SU-DHL-6 (cell line): ENCODE results near the gene SRP68.
"Not testable (repeated sequence)": the region's sequence is repeated elsewhere in the genome, so short reads cannot be mapped to it uniquely, and the experiment has no call there.

ENCODE experiments used
- H2AFZ ChIP-seq: fragments of 200-600 bp; sonication (generic); 2 replicates; pipeline ENCODE4 v1.6.1; 2014; ENCODE audit warnings: low read depth, mild to moderate bottlenecking, moderate library complexity, mixed read lengths, antibody characterized with exemption, low read length; ENCODE audit not compliant: severe bottlenecking
- H3F3A ChIP-seq: fragments of 200-600 bp; shearing (Covaris generic); 2 replicates; pipeline ENCODE4 v1.6.0; 2016; ENCODE audit warnings: antibody characterized with exemption, mild to moderate bottlenecking; ENCODE audit not compliant: insufficient read depth
- H3K27ac ChIP-seq: fragments of 200-600 bp; sonication (generic); 2 replicates; pipeline ENCODE4 v1.5.1; 2016; ENCODE audit warnings: low read depth, mild to moderate bottlenecking, low read length, moderate library complexity, mixed read lengths
- H3K27me3 ChIP-seq: fragments of 200-600 bp; sonication (generic), shearing (Covaris generic); 2 replicates; pipeline ENCODE4 v1.6.0; 2014; ENCODE audit warnings: mild to moderate bottlenecking, low read length
- H3K36me3 ChIP-seq: fragments of 200-600 bp; sonication (generic); 2 replicates; pipeline ENCODE4 v1.6.1; 2014; ENCODE audit warnings: mild to moderate bottlenecking, low read length, mixed read lengths
- H3K4me2 ChIP-seq: fragments of 300-600, 200-600 bp; shearing (Covaris generic), sonication (generic); 2 replicates; pipeline ENCODE4 v1.6.0; 2014; ENCODE audit warnings: low read length, low read depth, mild to moderate bottlenecking; ENCODE audit not compliant: poor library complexity, severe bottlenecking
- H3K4me3 ChIP-seq: fragments of 200-600 bp; sonication (generic); 2 replicates; pipeline ENCODE4 v1.5.1; 2014; ENCODE audit warnings: antibody characterized with exemption, low read length, mild to moderate bottlenecking, mixed read lengths; ENCODE audit not compliant: insufficient read depth, poor library complexity, severe bottlenecking
- H3K79me2 ChIP-seq: fragments of 200-600 bp; sonication (generic); 2 replicates; pipeline ENCODE4 v1.6.1; 2014; ENCODE audit warnings: mild to moderate bottlenecking, low read length, moderate library complexity; ENCODE audit not compliant: insufficient read depth
- H3K9ac ChIP-seq: fragments of 200-600 bp; sonication (generic); 2 replicates; pipeline ENCODE4 v1.7.0; 2014; ENCODE audit warnings: mild to moderate bottlenecking, low read length
- H3K9me2 ChIP-seq: fragments of 200-600 bp; sonication (generic); replicated peaks from 2 replicates; pipeline ENCODE4 v1.6.1; 2014; ENCODE audit warnings: low read length; ENCODE audit not compliant: insufficient read depth
- H3K9me3 ChIP-seq: fragments of 200-600 bp; sonication (generic); 2 replicates; pipeline ENCODE4 v1.6.1; 2014; ENCODE audit warnings: low read length, mixed read lengths; ENCODE audit not compliant: insufficient read depth
- H4K20me1 ChIP-seq: fragments of 200-600 bp; sonication (generic); 2 replicates; pipeline ENCODE4 v1.6.1; 2014; ENCODE audit warnings: low read depth, mild to moderate bottlenecking, antibody characterized with exemption, low read length, moderate library complexity, mixed read lengths
- EZH2phosphoT487 ChIP-seq: fragments of 200-600 bp; sonication (generic), shearing (Covaris generic); conservative IDR thresholded peaks from 2 replicates; pipeline ENCODE4 v1.6.1; 2018; ENCODE audit warnings: mild to moderate bottlenecking, antibody characterized with exemption, low read length, moderate library complexity, mixed read lengths
- TF ChIP-seq, protein P1 (sequence below): fragments of 200-600 bp; sonication (generic); IDR thresholded peaks from one replicate; pipeline ENCODE4 v1.5.1; 2017; ENCODE audit warnings: antibody characterized with exemption, mild to moderate bottlenecking, low read length, moderate library complexity; ENCODE audit not compliant: insufficient read depth, poor library complexity, severe bottlenecking

The SRP68 gene

DNA sequence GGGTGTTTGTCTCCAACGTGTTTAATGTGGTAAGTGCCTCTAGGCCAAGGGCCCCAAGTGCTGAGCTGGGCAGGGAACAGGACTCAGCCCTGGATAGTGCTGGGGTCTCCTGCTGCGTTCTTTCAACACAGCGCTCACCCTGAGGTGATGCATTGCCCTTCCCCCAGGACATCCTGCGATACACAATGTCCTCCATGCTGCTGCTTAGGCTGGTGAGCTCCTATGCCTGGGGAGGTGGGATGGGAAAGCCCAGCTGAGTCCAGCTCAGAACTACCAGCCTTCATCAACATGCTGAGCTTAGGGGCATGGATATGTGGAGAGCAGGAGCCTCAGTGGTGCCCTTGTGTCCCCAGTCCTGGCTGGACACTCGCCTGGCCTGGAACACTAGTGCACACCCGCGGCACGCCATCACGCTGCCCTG, 7.2 kb upstream of the SRP68 start:
- Histone ChIP-seq H3K27me3 (no peaks in the 10 kb centered on the region), H3K36me3 (no peaks in the 10 kb centered on the region), H3K27ac (no peak overlapping the region), H3K4me2 (no peak overlapping the region), H4K20me1 (no peaks in the 10 kb centered on the region), H3F3A (no peaks in the 10 kb centered on the region), H3K9me2 (no peaks in the 10 kb centered on the region), H3K79me2 (no peaks in the 10 kb centered on the region), H3K4me3 (no peak overlapping the region), H3K9ac (no peak overlapping the region), H3K9me3 (no peaks in the 10 kb centered on the region), H2AFZ (no peak overlapping the region)
- TF ChIP-seq, protein P1, sequence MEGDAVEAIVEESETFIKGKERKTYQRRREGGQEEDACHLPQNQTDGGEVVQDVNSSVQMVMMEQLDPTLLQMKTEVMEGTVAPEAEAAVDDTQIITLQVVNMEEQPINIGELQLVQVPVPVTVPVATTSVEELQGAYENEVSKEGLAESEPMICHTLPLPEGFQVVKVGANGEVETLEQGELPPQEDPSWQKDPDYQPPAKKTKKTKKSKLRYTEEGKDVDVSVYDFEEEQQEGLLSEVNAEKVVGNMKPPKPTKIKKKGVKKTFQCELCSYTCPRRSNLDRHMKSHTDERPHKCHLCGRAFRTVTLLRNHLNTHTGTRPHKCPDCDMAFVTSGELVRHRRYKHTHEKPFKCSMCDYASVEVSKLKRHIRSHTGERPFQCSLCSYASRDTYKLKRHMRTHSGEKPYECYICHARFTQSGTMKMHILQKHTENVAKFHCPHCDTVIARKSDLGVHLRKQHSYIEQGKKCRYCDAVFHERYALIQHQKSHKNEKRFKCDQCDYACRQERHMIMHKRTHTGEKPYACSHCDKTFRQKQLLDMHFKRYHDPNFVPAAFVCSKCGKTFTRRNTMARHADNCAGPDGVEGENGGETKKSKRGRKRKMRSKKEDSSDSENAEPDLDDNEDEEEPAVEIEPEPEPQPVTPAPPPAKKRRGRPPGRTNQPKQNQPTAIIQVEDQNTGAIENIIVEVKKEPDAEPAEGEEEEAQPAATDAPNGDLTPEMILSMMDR = no peak
- TF ChIP-seq EZH2phosphoT487 = no peak

DNA sequence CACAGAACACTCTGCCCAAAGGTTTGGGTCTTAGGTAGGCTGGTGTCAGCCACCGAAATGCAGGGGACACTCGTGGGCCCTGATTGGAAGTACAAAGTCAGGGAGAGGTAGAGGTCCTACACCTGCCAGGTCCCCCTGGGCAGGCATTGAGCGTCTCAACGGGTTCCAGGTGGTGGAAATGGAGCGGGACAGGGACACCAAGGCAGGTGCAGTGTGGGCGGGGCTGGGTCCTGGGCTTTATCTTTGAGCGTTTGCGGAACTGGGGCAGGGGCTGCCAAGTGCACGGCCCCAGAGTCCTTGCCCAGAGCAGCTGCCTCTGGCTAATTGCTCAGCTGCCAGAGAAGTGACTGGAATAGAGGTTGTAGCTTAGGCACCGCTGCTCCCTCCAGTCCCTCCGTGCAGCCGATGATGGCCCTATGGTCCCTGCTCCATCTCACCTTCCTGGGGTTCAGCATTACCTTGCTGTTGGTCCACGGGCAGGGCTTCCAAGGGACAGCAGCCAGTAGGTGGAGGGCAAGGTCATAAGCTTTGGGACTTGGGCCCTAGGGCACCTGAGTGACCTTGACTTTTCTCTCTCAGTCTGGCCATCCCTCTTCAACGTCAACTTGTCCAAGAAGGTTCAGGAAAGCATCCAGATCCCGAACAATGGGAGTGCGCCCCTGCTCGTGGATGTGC, 6.7 kb upstream of the SRP68 start, which contains the start of gene ZACN:
ZACN (plus strand) TSS at position 323 of the 675 bp plus-strand sequence; CDS start at position 406, 83 bp downstream.
- Histone ChIP-seq H3K9me2 (no peaks in the 10 kb centered on the region), H3K4me3 (no peak within 1 kb of the TSS), H3K9ac (no peak within 1 kb of the TSS), H3K27ac (no peak within 1 kb of the TSS), H4K20me1 (no peaks in the 10 kb centered on the region), H3F3A (no peaks in the 10 kb centered on the region), H3K79me2 (no peaks in the 10 kb centered on the region), H3K9me3 (no peaks in the 10 kb centered on the region), H3K36me3 (no peaks in the 10 kb centered on the region), H3K4me2 (no peak within 1 kb of the TSS), H3K27me3 (no peaks in the 10 kb centered on the region), H2AFZ (no peak within 1 kb of the TSS)
- TF ChIP-seq, protein P1 = no peak
- TF ChIP-seq EZH2phosphoT487 = no peak

DNA sequence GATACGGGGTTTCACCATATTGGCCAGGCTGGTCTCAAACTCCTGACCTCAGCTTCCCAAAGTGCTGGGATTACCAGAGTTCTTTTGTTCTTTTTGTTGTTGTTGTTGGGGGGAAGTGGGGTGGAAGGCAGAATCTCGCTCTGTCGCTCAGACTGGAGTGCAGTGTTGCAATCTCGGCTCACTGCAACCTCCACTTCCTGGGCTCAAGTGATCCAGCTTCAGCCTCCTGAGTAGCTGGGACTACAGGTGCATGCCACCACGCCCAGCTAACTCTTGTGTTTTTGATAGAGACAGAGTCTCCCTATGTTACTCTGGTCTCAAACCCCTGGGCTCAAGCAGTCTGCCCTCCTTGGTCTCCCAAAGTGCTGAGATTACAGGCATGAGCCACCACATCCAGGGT, 6.1 kb upstream of the SRP68 start:
- not testable (repeated sequence) for H3K9ac ChIP-seq, H3K27me3 ChIP-seq, H4K20me1 ChIP-seq, H3K9me3 ChIP-seq, H3K79me2 ChIP-seq, H3K4me2 ChIP-seq, H3K4me3 ChIP-seq, H3K27ac ChIP-seq, H3K9me2 ChIP-seq, H3K36me3 ChIP-seq, H2AFZ ChIP-seq, H3F3A ChIP-seq

DNA sequence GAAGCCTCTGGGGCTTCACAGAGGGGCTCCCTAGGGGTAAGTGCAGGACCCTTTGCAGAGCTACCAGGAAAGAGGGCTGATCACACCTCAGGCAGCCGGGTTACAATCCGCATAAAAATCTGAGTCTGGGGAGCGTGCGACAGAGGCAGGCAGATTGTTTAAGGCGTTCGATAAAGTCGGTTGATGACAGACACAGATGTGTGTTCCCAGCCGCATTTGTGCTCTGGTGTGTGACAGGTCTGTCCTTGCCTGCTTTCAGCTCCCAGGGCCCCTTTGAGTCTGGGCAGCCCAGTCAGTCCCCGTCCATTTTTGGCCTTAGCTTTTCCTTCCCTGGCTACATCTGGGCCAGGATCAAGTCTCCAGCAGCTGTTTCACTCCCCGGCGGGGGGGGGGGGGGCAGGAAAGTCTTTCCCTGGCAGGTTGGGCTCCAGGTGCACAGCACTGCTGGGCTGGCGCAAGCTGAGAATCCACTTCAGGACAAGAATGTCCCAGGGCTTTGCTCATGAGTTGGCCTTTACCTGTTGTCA, 5.3 kb upstream of the SRP68 start:
- H4K20me1 ChIP-seq = no peaks in the 10 kb centered on the region
- no peak for TF ChIP-seq EZH2phosphoT487
- TF ChIP-seq, protein P1 = no peak
- H3K4me3 ChIP-seq = no peak overlapping the region
- H3K9me3 ChIP-seq = no peaks in the 10 kb centered on the region
- no peak overlapping the region for H3K9ac ChIP-seq
- no peaks in the 10 kb centered on the region for H3F3A ChIP-seq
- no peaks in the 10 kb centered on the region for H3K27me3 ChIP-seq
- no peaks in the 10 kb centered on the region for H3K36me3 ChIP-seq
- peaks cover 5% of the 10 kb centered on the region; the same call in 1 of the 2 replicates for H3K79me2 ChIP-seq
- H3K27ac ChIP-seq = no peak overlapping the region
- H3K4me2 ChIP-seq = no peak overlapping the region
- H3K9me2 ChIP-seq = no peaks in the 10 kb centered on the region
- H2AFZ ChIP-seq = no peak overlapping the region
